Kidney epithelial cell (primary cell): ENCODE results near the gene LIPA. TPM values are rescaled to one million over a fixed set of nuclear protein-coding genes. Genes with fewer than 3 reads are reported as not detected.

Source experiments
- DNase-seq: peaks from one replicate; pipeline ENCODE4 v3.0.0-alpha.2; 2010; ENCODE audit warnings: low read depth
- H3K27me3 ChIP-seq: 2 replicates; pipeline ENCODE4 v1.6.0; 2011; ENCODE audit warnings: low read length; ENCODE audit not compliant: control insufficient read depth, insufficient read depth
- H3K36me3 ChIP-seq: 2 replicates; pipeline ENCODE4 v1.5.1; 2011; ENCODE audit warnings: low read length; ENCODE audit not compliant: control insufficient read depth, insufficient read depth
- H3K4me3 ChIP-seq: 2 replicates; pipeline ENCODE4 v1.5.1; 2011; ENCODE audit warnings: low read depth, mild to moderate bottlenecking, control low read depth, low read length
- CTCF ChIP-seq: IDR thresholded peaks from 2 replicates; pipeline ENCODE4 v1.5.1; 2011; ENCODE audit warnings: mild to moderate bottlenecking, moderate library complexity, low read length, control low read depth, inconsistent platforms; ENCODE audit not compliant: insufficient read depth, poor library complexity, severe bottlenecking
- total RNA-seq: library from RNA; depleted of rRNA; stranded (reverse); fragments of >200 nt; gene quantifications from 2 replicates; pipeline ENCODE4 v1.2.3, GENCODE V29; 2015

LIPA gene
- total RNA-seq, 1 donor from 2014 or later, result 67.6 TPM

GRCh38 chr10:89241486-89242344 lies 9.9 kb downstream of the LIPA start:
- no peak overlapping the region for H3K4me3 ChIP-seq
- no peaks in the 10 kb centered on the region for H3K27me3 ChIP-seq
- no peaks in the 10 kb centered on the region for H3K36me3 ChIP-seq
- no peak for TF ChIP-seq CTCF
- no peak for DNase-seq

DNA sequence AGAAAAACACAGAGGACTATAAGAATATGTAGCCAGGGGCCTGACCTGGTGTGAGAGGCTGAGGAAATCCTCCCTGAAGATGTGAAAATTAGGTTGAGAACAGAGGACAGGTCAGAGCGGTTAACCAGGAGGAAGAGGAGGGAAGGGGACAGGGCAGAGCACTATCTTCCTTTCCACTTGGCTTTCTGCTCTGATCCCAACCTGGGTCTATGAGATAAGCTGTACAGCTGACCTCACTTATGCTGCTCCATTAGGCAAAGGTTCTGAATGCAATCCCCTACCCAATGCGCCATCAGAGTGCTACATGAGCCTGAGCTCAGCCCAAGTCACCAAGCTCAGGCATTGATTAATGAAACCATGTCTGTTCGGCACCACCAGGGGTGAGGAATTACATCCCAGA lies 10.5 kb downstream of the LIPA start:
- Histone ChIP-seq H3K27me3 (no peaks in the 10 kb centered on the region), H3K4me3 (no peak overlapping the region), H3K36me3 (no peaks in the 10 kb centered on the region)
- no peak for TF ChIP-seq CTCF
- DNase-seq, result no peak

DNA sequence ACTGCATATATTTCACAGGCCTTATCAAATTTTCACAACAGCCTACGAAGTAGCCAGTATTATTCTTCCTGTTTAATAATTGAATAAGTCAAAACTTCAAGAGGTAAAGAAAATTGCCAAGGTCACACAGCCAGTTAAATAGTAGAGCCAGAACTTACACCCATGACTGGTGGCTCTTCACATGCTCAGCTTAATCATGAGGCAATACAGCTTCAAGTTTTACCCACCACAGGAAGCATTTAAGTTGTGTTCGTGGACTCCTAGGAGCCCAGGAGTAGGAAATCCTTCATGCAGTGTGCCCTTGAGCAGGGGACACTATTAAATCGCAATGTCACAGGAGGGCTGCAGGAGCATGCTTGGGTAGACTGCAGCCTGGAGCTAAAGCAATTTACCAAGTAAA lies 11.1 kb downstream of the LIPA start:
- H3K27me3 ChIP-seq, result no peaks in the 10 kb centered on the region
- DNase-seq, result no peak
- no peak for TF ChIP-seq CTCF
- H3K4me3 ChIP-seq, result no peak overlapping the region
- H3K36me3 ChIP-seq, result no peaks in the 10 kb centered on the region

DNA sequence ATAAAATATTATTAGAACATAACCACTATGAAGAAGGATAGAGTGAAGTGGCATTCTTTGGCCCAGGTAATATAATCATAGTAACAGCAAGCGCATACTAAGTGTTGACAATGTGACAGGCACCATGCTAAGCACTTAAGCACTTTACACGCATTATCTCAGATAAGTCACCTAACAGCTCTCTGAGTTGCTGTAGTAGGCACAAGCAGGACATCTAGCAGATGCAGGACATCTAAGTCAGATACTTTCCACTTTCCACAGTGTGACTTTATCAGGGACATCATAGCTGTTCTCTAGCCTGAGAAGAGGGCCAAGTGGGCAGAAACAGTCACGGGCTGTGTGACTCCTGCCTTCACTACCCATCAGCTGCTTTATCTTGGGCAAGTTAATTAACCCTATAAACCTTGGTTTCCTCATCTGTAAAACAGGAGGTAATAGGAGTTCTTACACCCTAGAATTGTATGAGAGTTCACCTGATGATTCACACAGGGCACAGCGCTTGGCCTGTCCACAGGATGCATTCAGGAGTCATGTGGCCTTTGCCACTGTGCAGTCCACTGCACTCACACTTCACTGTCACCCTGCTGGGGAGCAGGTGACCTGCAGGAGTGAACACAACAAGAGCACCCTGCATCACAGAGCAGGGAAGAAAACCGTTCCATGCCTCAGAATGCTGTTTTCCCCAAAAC lies 12.5 kb downstream of the LIPA start:
- H3K36me3 ChIP-seq, result no peaks in the 10 kb centered on the region
- DNase-seq, result no peak
- no peak for TF ChIP-seq CTCF
- H3K4me3 ChIP-seq, result no peak overlapping the region
- no peaks in the 10 kb centered on the region for H3K27me3 ChIP-seq

- Histone ChIP-seq H3K27me3 (no peaks in the 10 kb centered on the region), H3K4me3 (no peak overlapping the region), H3K36me3 (no peaks in the 10 kb centered on the region)
- DNase-seq, result no peak
- no peak for TF ChIP-seq CTCF
Observed at GRCh38 chr10:89237849-89238248, 13.7 kb downstream of the LIPA start.
